Femur (tissue), 1 donor: Measurements from ENCODE around the gene PIGU.
"Not testable (repeated sequence)": the region's sequence is repeated elsewhere in the genome, so short reads cannot be mapped to it uniquely, and the experiment has no call there.

ENCODE experiments used
- DNase-seq: peaks from one replicate; pipeline ENCODE4 v3.0.0-alpha.2; 2017

Gene PIGU

DNA sequence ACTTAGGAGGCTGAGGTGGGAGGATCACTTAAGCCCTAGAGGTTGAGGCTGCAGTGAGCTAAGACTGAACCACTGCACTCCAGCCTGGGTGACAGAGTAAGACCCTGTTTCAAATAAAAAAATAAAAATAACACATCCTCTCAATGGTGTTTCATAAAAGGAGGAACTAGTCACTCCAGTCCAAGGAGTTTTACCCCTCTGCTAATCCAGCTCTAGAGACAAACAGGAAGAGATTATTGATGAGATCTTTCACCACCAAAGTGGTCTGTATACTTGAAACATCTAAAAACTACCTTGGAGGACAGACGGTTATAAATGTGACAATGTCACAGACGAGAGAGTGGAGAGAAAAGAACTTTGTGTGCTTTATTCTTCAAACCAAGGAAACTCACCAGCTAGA, 58.2 kb downstream of the PIGU start:
- DNase-seq, result no peak

DNA sequence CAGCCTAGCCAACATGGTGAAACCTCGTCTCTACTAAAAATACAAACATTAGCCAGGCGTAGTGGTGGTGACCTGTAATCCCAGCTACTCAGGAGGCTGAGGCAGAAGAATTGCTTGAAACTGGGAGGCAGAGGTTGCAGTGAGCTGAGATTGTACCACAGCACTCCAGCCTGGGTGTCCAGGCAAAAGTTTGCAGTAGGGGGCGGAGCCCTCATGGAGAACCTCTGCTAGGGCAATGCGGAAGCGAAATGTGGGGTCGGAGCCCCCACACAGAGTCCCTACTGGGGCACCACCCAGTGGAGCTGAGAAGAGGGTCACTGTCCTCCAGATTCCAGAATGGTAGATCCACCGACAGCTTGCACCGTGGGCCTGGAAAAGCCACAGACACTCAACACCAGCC, 60.0 kb downstream of the PIGU start:
- DNase-seq, result not testable (repeated sequence)

DNA sequence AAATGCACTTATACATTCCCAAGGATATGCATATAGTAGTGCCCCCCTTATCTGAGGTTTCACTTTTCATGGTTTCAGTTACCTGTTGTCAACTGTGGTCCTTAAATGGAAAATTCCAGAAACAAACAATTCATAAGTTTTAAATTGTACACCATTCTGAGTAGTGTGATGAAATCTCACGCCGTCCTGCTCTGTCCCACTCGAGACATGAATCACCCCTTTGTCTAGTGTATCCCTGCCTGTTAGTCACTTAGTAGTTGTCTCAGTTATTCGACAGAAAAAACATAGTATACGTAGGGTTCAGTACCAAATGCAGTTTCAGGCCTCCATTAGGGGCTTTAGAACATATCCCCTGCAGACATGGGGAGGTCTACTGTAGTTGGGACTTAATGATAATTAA, 61.4 kb downstream of the PIGU start:
- DNase-seq, result no peak

DNA sequence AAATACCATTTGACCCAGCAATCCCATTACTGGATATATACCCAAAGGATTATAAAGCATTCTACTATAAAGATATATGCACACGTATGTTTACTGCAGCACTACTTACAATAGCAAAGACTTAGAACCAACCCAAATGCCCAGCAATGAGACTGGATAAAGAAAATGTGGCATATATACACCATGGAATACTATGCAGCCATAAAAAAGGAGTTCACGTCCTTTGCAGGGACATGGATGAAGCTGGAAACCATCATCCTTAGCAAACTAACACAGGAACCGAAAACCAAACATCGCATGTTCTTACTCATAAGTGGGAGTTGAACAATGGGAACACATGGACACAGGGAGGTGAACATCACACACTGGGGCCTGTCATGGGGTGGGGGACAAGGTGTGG, 64.9 kb downstream of the PIGU start:
- DNase-seq, result not testable (repeated sequence)

DNA sequence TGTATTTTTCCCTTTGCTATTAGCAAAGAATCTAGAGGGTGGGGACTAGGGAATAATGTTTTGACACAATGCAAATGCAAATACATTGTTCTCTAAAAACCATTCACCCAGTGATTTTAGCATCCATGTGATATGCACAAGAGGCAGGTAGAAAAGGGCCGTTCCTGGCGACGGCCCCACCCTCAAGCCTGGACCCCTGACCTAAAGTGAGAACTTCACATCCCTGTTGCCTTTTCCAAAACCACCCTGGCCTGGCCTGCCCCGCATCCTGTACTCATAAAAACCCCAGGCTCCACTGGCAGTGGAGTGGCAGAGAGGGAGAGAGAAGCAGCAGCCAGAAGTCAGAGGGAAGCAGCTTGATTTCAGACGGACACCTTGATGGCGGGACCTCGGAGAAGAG, 69.8 kb downstream of the PIGU start:
- DNase-seq, result no peak

DNA sequence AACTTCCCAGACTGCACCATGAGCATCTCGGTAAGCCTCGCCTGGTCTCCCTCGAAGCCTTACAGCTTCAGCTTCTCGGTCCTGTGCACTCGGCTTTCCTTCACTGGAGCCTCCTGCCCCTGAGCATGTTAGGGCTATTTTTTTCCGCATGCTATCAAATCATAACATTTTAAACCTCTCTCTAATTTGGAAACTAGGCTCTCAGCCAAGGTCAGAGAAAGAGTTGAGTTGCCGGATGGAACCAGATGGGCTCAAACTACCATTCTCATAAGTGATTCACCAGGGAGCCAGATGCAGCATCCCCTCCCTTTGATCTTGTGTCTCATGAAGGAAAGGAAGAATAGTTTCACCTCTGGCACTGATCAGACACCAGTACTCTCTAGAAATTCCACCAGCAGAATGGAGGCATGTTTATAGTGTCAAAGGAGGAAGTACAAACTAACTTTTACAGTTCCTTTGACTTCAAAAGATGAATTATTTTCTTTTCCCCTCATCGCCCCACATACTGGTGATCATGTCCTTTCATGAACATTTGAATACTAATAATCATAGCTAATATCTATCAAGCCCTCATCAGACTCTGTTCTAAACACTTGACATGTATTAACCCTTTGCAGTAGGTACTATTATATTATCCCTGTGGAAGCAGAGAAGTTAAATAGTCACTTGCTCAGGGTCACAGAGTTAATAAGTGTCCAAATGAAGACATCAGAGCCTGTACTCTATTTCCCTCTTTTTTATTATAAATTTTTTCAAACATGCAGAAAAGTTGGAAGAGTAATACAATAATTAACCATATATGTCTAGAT, 71.7 kb downstream of the PIGU start:
- no peak for DNase-seq

DNA sequence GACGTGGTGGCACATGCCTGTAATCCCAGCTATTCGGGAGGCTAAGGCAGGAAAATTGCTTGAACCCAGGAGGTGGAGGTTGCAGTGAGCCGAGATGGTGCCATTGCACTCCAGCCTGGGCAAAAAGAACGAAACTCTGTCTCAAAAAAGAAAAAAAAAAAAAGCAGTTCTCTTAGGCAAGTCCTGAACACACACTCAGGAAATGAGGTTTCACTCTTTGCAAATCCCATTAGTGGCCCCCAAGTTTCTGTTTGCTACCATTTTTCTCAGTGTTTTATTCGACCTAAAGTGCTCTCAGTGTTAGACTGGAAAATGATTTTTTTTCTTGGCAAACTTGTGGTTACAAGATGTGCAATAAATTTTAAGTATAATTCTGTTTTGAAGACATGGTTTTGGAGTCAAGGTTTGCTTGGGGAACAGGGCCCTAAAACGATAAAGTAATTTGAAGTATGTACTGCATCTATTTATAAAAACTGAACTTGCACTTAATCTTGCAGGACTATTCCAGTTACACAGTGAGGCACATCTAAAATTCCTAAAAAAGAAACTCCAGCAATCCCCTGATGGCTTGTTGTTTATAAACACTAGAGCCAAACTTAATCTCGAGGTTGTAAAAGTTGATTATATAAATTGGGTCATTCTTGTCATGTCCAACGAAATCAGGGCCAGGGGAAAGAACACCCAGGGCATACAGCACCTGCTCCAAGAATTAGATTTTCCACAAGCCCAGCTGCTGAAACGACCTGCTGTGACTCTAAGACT, 75.8 kb downstream of the PIGU start:
- no peak for DNase-seq

DNA sequence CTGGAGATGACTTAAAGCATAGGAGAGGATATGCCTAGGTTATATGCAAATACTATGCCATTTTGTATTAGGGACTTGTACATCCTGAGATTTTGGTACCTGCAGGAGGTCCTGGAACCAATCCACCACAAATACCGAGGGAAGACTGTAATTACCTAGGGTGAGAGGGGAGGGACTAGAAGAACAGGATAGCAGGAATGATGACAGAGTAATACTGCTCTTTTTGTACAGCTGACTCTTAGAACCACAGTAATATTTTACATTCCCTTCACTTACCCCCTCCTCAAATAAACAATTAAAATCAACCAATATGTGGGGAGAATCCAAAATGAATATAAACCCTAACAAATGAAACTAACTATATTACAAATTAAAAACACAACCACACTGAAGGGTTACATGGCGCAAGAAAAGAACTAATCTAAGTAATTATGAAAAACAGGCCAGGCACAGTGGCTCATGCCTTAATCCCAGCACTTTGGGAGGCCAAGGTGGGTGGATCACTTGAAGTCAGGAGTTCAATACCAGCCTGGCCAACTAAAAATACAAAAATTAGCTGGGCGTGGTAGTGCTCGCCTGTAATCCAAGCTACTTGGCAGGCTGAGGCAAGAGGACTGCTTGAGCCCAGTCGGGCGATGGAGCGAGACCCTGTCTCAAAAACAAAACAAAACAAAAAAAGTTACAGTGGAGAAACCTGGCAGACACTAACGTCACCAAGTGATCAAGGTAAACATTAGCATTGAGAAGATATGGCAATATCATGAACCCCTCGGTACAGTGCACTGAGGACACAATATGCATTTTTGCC, 81.3 kb downstream of the PIGU start:
- no peak for DNase-seq

DNA sequence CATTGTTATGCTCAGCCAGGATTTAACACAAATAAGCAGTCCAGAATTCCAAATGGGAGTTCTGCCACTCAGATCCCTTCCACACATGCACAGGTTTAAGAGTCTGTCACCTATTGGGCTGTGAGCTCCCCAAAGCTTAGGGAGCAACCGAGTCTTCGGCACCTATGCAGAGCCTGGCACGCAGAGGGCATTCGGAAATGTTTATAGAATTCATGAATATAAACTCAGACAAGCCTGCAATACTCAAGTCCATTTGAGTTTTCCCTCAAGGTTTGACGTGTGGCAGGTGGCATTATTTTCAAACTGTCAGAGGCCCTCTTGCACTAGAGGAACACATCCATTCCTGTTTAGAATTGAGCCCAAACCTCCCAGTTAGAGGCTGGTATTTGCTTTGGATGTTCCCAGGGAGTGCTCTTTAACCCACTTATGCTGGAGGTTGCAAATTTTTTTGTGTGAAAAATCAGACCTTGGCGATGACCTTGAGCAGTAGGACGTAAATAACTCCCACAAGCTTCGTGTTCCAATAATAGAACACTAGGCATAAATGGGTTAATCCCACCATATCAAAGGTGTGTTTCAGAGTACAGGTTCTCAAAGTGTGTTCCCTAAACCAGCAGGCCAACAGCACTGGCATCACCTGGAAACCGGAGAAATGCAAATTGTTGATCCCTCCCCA, 90.3 kb downstream of the PIGU start:
- DNase-seq, result no peak

DNA sequence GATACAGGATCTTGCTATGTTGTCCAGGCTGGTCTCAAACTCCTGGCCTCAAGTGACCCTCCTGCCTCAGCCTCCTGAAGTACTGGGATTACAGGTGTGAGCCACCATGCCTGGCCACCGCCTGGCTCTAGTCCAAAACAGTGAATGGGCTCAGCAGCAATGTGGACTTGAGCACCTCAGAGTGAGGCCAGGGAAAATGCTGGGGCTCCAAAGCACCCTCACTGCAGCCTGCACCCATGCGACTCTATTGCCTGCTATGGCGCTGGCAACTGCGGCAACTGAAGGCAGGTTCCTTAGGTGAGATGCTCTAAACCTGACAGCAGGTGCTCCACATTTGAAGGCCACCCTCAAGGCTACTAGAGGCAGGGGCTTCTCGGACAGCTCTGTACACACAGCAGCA, 91.9 kb downstream of the PIGU start:
- no peak for DNase-seq

DNA sequence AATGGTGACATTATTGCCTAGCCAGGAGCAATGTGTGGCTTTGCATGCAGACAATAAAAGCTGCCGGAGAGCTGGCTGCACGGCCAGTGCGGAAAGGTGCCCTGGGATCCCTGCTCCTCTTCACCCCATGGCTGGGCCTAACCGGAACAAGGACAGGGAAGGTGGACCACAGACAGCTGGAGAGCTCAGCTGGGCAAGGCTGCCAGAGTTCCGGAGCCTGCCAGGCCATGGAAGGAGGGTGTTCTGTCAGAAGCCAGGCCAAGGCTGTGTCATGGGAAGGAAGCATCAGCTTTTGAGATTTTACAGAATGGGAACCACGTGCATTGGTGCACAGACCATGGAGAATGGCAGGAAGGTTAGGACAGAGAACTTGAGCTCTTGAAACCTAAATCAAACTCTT, 93.3 kb downstream of the PIGU start:
- DNase-seq, result no peak

DNA sequence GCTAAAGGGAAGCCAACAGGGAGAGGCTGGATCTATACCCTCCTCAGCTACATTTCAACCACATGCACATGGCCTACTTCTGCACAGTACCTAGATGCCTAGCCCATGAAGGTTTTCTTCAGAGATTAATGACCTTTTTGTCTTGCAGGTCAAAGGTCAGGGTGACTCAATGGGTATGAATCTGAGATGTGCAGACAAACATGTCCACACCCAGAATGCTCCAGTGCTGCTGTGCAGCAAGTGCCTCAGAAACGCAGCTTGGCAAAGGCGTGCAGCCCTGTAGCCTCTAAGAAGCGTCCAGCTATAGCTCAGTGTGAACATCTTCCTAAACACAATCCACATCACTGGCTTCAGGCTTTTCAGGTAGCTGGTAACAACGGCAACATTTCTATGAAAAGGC, 94.0 kb downstream of the PIGU start:
- no peak for DNase-seq

DNA sequence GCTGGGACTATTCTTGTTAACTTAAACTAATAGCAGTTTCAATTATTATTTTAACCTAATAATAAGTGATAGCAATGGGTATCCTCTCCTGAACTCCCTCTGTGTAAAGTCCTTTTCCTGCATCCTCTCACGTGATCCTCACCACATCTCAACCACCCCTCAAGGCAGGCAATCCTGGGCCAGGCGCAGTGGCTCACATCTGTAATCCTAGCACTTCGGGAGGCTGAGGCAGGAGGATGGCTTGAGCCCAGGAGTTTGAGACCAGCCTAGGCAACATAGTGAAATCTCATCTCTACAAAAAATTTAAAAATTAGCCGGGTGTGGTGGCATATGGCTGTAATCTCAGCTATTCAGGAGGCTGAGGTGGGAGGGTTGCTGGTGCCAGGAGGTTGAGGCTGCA, 94.7 kb downstream of the PIGU start:
- no peak for DNase-seq

DNA sequence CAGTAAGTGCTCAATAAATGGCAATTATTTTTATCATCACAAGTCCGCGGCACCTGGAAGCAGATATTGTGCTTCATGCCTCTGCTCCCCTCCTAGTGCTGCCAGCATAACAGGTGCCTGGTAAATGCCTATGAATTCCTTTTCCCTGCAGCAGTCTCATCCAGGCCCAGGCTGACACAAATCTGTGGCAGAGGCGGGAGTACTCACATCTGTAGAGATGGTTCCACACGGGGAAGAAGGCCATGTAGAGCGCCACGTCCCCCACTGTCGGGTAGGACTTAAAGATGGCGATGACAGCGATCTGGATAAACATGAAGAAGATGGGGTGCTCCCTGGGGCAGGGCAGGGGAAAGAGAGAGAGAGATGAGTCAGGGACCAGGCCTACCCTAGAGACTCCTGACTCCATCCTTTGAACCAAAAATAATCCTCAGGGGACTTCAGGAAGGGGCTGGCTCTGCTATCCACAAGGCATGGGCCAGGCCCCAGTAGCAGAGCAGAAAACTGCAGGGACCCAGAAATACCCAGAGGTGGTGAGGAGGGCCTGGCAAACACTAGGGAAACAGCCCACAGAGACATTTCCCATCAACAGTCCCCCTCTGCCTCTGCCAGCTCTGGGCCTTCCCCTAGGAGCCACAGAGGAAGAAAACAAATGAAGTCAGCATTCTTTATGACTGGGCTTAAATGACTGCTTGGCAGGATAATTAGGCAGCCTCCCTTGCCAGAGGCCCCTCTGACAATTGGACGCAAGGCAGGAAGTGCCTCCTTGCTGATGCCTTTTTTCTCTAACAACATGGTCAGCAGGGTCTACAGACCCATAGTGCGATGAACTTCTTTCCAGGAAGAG, 95.3 kb downstream of the PIGU start:
- DNase-seq, result peak; percentile 52

DNA sequence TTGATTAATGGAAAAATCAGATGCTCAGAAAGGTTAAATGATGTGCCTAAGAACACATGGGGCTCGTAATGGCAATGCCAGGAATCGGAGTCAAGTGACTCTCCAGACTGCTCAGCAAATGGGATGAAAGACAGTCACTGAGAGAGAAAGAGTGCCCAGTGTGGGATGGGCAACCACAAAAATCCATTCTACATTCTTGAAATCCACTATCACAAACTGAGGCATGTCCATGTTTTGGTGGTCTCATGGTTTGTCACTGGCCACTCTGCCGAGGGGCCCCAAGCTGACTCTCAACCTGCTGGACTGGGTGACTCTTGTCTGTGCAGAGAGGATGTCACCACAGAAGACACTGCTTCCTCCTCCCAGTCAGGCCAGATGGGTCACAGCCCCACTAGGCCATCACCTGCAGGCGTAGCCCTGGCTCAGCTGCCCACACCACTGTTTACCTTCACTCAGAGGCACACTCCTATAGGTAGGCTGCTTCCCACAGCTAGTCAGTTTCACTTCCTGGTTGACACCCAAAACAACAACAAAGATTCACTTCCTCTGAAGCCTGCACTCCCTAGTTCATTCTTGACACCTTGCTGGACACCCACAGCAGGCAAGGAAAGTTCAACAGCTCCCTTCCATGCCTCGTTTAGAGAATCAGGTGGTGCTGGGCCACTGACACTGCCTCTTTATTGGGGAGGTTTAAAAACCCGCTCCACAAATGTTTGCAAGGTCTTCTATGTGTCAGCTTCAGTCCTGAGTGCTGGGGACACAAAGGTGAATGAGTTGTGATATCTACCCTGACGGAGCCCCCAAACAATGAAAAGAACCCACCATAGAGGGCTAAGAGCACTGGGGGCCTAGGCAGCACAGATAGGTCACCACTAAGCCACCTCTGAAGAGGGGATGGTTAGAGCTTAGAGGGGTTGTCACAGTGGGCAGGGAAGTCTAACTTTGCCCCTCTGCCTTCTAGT, 96.6 kb downstream of the PIGU start:
- DNase-seq, result no peak

DNA sequence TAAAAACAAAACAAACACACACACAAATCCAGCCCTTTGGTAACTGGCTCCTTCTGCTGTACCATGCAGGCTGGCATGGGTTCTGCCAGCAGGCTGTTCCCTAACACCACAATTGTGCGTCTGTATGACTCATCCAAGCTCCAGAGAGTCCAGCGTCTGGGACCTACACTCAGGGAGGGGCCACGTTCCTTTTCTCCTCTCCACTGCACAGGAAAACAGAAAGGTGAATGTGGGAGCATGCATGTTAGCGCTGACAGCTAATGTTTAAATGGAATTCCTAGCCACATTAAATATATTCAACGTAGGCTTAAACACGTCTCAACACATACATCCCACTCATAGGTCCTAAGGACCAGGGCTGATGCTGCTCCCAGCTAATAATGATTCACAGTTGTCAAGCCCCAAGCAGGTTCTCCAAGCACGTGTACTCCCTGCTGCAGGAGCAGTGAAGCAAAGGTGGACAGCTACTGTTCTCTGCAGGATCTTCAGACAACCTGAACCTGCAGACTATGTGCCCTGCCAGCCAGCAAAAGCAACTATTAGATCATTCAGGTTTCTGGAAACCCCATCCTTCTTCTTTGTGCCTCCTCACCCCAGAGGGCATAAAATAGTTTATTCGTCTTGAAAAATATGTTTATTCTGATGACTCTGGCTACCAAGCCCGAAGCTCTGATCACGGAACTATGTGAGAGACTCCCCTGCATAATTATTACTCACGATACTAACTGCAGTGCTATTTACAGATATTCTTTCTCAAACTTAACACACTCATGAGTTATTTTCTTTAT, 97.5 kb downstream of the PIGU start:
- no peak for DNase-seq

DNA sequence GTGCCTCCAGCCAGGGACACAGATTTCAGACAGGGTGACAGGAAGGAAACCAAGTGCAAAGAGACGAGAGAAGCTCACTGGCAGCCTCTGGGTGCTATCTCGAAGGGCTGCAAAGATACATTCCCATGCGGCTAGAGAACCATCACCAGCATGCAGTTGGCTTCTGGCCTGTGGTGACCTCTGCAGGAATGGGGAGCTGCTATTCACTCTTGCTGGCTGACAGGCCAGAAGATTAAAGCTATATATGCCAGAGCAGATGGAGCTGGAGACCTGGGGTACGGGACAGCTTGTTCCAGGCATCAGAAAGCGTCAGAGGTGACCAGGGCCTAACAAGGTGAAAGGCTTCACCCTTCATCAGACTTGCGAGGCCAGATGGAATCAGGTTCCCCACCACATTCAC, 98.4 kb downstream of the PIGU start:
- DNase-seq, result no peak

DNA sequence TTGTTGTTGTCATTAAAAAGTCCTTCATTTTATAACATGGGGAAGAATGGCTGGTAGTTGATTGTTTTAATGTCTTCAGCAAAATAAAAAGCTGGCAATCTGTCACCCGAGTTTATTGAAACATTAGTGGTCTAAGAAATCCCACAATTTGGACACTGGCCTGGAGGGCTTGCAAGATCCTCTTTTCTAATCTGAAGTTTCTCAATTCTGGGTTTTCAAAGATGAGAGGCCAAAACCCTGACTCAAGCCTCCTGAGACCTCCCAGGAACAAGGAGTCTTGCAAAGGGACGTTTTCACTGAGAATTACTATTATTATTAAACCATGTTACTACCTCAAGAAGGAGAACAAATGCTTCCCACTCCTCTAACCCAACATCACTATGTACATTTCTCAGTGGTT, 98.9 kb downstream of the PIGU start:
- no peak for DNase-seq

DNA sequence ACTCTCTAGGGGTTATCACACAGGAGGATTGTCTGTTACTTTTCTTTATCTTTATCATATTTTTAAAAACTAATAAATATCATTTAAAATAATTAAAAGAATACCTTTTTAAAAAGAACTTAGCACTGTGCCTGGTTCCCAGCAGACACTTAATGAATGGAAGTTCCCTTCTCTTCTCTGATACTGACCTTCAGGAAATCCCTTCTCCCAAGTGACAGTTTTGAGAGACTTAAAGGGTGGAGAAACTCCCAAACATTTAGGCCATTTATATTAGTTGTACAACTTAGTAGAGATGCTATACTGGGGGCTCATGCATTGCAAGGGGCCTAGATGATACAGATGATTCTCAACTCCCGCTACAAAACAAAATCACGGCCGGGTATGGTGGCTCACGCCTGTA, 99.8 kb downstream of the PIGU start:
- DNase-seq, result no peak

DNA sequence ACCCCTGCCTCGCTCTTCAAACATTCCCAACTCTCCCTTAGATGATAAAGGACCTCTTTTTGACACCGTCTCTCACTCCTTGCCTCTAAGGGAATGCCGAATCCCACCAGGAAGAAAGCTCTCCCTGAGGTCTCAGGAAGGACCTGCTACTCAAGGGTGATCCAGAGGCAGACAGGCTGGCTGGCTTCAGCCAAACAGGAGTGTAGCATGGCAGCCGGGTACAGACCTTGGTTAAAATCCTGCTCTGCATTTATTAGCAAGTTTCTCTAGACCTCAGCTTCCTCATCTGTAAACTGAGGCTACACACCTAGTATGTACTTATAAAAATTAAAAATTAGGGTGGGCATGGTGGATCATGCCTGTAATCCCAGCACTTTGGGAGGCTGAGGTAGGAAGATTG, 101.1 kb downstream of the PIGU start:
- no peak for DNase-seq
